ENCODE measurements around the gene RP9.

DNA sequence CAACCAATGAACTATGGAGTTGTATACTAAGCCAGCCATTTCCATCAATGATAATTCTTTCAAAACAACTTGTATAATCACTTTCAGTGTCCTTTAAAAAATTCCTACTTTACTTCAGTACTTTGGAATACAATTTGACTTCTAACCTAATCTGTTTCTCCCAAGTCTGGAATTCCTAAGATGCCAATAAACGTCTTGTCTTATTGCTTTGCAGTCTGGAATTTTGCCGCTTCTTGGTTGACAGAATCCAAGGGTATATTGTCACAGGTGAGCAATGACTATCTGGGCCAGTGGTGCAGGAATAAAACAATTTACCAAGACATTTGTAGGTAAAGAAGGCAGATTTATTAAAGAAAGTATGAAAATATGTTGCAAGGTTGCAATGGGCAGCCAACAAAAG, 21.8 kb downstream of the RP9 start:
- TF ChIP-seq, protein P1, sequence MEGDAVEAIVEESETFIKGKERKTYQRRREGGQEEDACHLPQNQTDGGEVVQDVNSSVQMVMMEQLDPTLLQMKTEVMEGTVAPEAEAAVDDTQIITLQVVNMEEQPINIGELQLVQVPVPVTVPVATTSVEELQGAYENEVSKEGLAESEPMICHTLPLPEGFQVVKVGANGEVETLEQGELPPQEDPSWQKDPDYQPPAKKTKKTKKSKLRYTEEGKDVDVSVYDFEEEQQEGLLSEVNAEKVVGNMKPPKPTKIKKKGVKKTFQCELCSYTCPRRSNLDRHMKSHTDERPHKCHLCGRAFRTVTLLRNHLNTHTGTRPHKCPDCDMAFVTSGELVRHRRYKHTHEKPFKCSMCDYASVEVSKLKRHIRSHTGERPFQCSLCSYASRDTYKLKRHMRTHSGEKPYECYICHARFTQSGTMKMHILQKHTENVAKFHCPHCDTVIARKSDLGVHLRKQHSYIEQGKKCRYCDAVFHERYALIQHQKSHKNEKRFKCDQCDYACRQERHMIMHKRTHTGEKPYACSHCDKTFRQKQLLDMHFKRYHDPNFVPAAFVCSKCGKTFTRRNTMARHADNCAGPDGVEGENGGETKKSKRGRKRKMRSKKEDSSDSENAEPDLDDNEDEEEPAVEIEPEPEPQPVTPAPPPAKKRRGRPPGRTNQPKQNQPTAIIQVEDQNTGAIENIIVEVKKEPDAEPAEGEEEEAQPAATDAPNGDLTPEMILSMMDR (IDR thresholded peaks at IDR 0.05), result no peak
- no peak for TF ChIP-seq POLR2A (IDR thresholded peaks at IDR 0.05)

Measured in adrenal gland (tissue), 5 donors.